Body of pancreas (tissue), 4 donors: ENCODE measurements around the gene PTPRN2. TPM values are rescaled to one million over a fixed set of nuclear protein-coding genes. Genes with fewer than 3 reads are reported as not detected.
"Not testable (repeated sequence)": the region's sequence is repeated elsewhere in the genome, so short reads cannot be mapped to it uniquely, and the experiment has no call there.

Experiments
- ATAC-seq: fragments of 150-250 bp; one replicate; pipeline ENCODE4 v1.9.1; 2016
- DNase-seq, 4 donors: peaks; one replicate each; pipeline ENCODE4 v3.0.0-alpha.2; 2019
- H3K27ac ChIP-seq, 4 donors: fragments of 200-600 bp; sonication (generic); 1 replicate in 3 of 4; 2 replicates in 1 of 4; pipeline versions ENCODE4 v1.5.1 to v1.6.1; 2016 to 2019; ENCODE audit warnings: mild to moderate bottlenecking in 1 of 4, mixed read lengths in 1 of 4, moderate library complexity in 1 of 4
- H3K27me3 ChIP-seq, 2 donors: fragments of 200-600 bp; sonication (generic); one replicate each; pipeline ENCODE4 v1.6.0; 2016; ENCODE audit warnings: mild to moderate bottlenecking in 1 of 2
- H3K36me3 ChIP-seq, 2 donors: fragments of 200-600 bp; sonication (generic); replicated peaks in 1 of 2; 2 replicates each; pipeline ENCODE4 v1.5.1; 2016; ENCODE audit warnings: low read depth in 2 of 2; ENCODE audit not compliant: insufficient read depth in 1 of 2
- H3K4me1 ChIP-seq: fragments of 200-600 bp; sonication (generic); one replicate; pipeline ENCODE4 v1.6.0; 2016
- H3K4me3 ChIP-seq, 2 donors: fragments of 200-600 bp; sonication (generic); 1 replicate in 1 of 2; 2 replicates in 1 of 2; pipeline ENCODE4 v1.5.1; 2016 to 2019
- H3K9me3 ChIP-seq, 3 donors: fragments of 200-600 bp; sonication (generic); 1 replicate in 2 of 3; 2 replicates in 1 of 3; pipeline ENCODE4 v1.5.1; 2016
- CTCF ChIP-seq, 7 experiments: fragments of 450-650 bp in 4 of 7; fragments of 200-600 bp in 3 of 7; sonication (generic) in 3 of 7; IDR thresholded peaks; one replicate each; pipeline ENCODE4 v1.5.1; 2016 to 2019; ENCODE audit warnings: antibody characterized with exemption in 7 of 7
- POLR2A ChIP-seq, 3 donors: fragments of 450-650 bp; IDR thresholded peaks; one replicate each; pipeline ENCODE4 v1.6.1; 2016; ENCODE audit warnings: antibody characterized with exemption in 3 of 3, mild to moderate bottlenecking in 2 of 3
- WGBS, 2 donors: methylation state at CpG; one replicate each; pipeline ENCODE4 v1.1.5; 2017; 5-methylcytosine and 5-hydroxymethylcytosine counted together
- intact Hi-C: fragments of 100-400 bp; cut with DNase I; formaldehyde crosslinking; loops from one replicate; pipeline ENCODE4 v1.15.1; 2023
- total RNA-seq, 2 donors: library from RNA; depleted of rRNA; stranded (reverse); fragments of >200 nt; gene quantifications; one replicate each; pipeline ENCODE4 v1.1.0, GENCODE V29; 2016

PTPRN2 gene
- total RNA-seq, 2 donors from 2014 or later, result 31.6 to 76.1 TPM

- TF ChIP-seq POLR2A (IDR thresholded peaks at IDR 0.05) (no peak), CTCF (IDR thresholded peaks at IDR 0.05) (no peak)
These were observed 79.7 kb downstream of the PTPRN2 start for GRCh38 chr7:158507917-158508316.

GRCh38 chr7:158507175-158507574 lies 80.4 kb downstream of the PTPRN2 start:
- H3K9me3 ChIP-seq, result peaks cover 0 to 15% (median 0%) of the 10 kb centered on the region in 3 donors
- H3K4me1 ChIP-seq, result not testable (repeated sequence)
- 76 to 90% methylated on average over 7 of the region's 7 CpGs for WGBS, 2 donors

More at GRCh38 chr7:158507917-158508316, 79.7 kb downstream of the PTPRN2 start:
- Histone ChIP-seq H3K9me3 (peaks cover 0 to 21% (median 0%) of the 10 kb centered on the region in 3 donors), H3K4me3 (no peak overlapping the region), H3K27ac (no peak overlapping the region), H3K4me1 (no peaks in the 10 kb centered on the region), H3K27me3 (no peaks in the 10 kb centered on the region), H3K36me3 (no peaks in the 10 kb centered on the region)
- 89 to 90% methylated on average over 10 to 15 of the region's 15 CpGs for WGBS, 2 donors
- DNase-seq, result no peak
- no peak for ATAC-seq
- intact Hi-C loops, result no loop called here

DNA sequence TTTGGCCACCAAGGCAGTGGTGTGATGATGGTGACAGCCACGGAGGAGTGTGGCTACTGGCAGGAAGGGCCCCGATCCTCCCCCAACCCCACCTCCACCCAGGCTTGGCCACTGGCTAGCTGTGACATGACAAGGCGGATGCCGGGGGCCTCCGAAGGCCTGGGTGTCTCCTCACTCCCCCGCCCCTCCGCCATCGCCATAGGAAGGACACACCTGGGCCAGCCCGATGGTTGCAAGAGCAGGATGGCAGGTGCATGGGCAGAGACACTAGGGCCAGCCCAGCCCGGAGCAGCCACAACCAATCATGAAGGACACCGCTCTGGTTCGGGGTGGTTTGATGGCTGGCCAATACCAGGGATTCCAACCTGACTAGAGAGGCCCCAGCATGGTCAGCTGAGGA lies 81.0 kb downstream of the PTPRN2 start:
- WGBS, 2 donors, result 88 to 92% methylated on average over 8 to 10 of the region's 12 CpGs
- Histone ChIP-seq H3K4me3 (no peak overlapping the region), H3K9me3 (peaks cover 0 to 9% (median 0%) of the 10 kb centered on the region in 3 donors), H3K36me3 (no peaks in the 10 kb centered on the region), H3K27ac (no peak overlapping the region), H3K27me3 (no peaks in the 10 kb centered on the region), H3K4me1 (no peaks in the 10 kb centered on the region)
- DNase-seq (no peak), ATAC-seq (no peak)
- TF ChIP-seq CTCF (IDR thresholded peaks at IDR 0.05) (no peak), POLR2A (IDR thresholded peaks at IDR 0.05) (no peak)
- intact Hi-C loops, result no loop called here

More at GRCh38 chr7:158507175-158507574, 80.4 kb downstream of the PTPRN2 start:
- H3K4me3 ChIP-seq, H3K27ac ChIP-seq, H3K27me3 ChIP-seq, DNase-seq, intact Hi-C loops, ATAC-seq, H3K36me3 ChIP-seq: not testable (repeated sequence)

DNA sequence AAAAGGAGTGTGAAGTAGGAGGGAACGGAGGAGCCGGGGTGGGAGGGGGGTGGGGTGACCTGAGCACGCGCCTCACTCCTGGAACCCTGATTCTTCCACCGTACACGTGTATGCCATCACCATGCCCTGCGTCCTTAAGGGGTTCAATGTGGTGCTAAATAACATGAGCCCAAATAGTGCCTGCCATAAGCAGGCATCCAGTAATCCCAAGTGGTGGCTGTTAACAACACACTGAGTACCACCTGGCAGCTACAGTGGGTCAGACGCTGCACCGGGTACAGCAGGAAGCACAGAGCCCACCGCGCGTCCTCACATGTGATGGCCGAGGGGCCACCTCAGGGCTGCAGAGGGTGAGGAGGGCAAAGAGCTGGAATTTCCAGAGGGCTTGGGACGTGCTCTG lies 81.9 kb downstream of the PTPRN2 start:
- Histone ChIP-seq H3K27ac (no peak overlapping the region), H3K27me3 (no peaks in the 10 kb centered on the region), H3K9me3 (peaks cover 0 to 7% (median 0%) of the 10 kb centered on the region in 3 donors), H3K36me3 (no peaks in the 10 kb centered on the region), H3K4me3 (no peak overlapping the region), H3K4me1 (no peaks in the 10 kb centered on the region)
- intact Hi-C loops, result no loop called here
- WGBS, 2 donors, result 92 to 93% methylated on average over 14 of the region's 14 CpGs
- TF ChIP-seq CTCF (IDR thresholded peaks at IDR 0.05), result no peak
- TF ChIP-seq POLR2A (IDR thresholded peaks at IDR 0.05), result no peak
- ATAC-seq (no peak), DNase-seq (no peak)

GRCh38 chr7:158502068-158502750 lies 85.4 kb downstream of the PTPRN2 start:
- no peaks in the 10 kb centered on the region for H3K36me3 ChIP-seq
- no peaks in the 10 kb centered on the region for H3K27me3 ChIP-seq
- no peak for DNase-seq
- TF ChIP-seq CTCF (IDR thresholded peaks at IDR 0.05) (no peak), POLR2A (IDR thresholded peaks at IDR 0.05) (no peak)
- no peak overlapping the region for H3K4me3 ChIP-seq
- ATAC-seq, result no peak
- 90 to 94% methylated on average over 11 of the region's 11 CpGs for WGBS, 2 donors
- intact Hi-C loops, result no loop called here
- no peak overlapping the region for H3K27ac ChIP-seq
- H3K4me1 ChIP-seq, result peaks cover 7% of the 10 kb centered on the region
- peaks cover 0 to 7% (median 0%) of the 10 kb centered on the region in 3 donors for H3K9me3 ChIP-seq
